DMS53 treated with DMSO at 0.1 percent for 48 hours (cell line): ENCODE measurements around the gene BLOC1S1.

Source experiments
- DNase-seq: peaks from one replicate; lab custom pipeline; 2025; ENCODE audit not compliant: unreplicated experiment; lab: John Stamatoyannopoulos, UW

BLOC1S1 gene

DNA sequence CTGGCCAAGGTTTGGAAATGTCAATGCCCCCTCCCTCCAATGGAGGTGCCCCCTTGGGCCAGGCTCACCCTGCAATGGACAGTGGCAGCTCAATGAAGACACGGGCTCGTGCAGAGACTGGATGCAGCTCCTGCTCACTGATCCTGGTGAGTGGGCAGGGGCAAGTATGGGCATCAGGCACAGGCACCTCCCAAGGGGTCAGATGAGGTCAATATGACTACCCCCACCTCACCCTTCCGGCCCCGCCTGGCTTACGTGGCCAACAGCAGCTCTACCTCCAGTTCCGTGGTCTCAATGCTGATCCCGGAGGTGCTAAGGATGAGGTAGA, 21.7 kb upstream of the BLOC1S1 start:
- no peak for DNase-seq

DNA sequence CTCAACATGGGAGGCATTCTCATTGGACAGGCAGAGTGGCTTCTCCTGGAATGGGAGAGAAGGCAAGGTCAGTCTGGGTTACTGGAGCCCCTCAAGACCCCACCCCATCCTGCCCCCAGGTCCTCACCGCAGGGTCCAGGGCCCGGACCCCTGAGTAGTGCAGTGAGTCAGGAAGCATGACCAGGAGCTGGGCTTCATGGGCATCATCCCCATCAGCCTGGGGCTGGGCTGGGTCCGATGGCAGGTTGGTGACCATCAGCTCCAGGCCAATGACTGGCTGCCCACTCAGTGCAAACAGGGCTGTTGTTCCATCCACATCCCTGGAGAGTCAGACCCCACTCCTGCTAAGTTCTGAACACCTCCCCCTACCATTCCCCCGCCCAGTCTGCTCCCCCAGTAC, 21.2 kb upstream of the BLOC1S1 start:
- DNase-seq = no peak

DNA sequence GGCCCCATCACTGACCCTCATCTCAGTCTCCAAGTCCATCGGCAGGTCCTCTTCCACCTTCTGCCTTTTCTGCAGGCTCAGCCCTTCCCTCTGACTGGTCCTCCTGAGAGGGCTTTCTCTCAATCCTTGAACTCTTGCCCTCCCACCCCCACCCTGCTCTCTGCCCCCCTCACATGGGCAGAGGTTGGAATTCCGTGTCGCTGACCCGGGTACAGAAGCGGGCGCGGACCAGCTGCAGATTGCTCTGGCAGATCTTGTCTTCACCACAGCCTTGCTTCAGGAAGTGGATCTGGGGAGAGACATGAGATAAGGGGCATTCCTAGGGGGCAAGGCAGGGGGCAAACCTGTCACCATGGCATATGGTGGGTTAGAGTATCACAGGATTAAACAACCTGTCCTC, 20.5 kb upstream of the BLOC1S1 start:
- no peak for DNase-seq

DNA sequence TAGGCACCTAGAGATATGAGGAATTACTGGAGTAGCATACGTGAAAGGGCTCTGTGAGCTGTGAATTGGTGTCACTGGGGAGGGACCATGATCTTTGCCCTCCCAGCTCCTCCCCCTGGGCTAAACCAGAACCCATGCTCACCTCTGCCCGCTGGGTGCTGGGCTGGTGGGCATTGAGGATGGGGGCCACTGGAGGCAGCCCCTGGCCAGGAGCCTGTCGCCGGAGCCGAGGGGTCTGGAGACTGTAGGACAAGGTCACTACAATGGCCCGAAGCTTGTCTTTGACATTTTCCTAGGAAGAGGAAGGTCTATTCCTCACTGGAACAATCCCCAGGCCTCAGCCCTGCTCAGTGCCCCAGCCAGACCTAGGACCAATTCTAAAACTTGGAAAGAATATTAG, 19.7 kb upstream of the BLOC1S1 start:
- no peak for DNase-seq

DNA sequence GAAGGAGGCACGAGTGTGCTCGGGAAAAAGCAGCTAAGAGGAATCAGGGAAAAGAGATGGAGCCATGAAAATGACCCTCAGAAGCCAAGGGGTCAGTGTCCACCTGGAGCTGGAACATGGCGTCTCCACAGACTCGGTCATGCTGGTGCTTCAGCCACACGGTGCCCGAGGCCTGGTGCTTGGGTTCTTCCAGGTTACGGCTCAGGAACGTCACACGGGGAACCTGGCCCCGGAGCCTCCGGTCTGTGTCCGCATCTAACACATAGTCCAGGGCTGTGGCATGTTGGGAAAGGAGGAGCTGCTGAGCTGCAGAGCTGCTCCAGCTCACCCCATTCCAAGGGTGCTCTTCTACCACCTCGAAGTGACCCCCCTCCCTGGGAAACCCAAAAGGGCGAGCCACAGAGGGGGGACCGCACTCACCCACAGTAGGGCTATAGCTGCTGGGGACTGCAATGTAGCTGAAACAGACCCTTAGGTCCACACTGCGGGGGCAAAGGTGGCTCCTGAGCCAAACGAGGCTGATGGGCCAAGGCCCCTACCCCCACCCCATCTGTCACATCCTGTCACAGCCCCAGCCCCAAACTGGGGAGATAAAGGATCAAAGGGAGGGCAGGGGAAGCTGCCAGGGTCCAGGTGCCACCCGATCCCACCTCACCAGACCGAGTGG, 18.9 kb upstream of the BLOC1S1 start:
- no peak for DNase-seq

DNA sequence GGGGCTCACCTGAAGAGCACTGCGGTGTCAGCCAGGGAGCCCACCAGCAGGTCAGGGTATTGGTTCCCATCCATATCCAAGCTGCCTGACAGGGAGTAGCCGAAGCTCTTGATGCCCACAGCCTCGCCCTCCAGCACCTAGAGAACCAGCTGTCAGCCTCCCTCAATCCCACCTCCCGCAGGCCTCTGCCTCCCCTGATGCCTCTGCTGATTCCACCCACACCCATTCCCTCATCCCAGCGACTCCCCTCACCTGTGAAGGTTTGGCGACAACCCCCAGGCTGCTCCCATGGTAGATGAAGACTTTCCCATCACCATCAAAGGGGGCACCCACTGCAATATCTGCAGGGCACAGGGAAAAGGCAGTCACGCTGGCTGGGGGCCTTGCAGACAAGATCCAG, 18.2 kb upstream of the BLOC1S1 start:
- no peak for DNase-seq

DNA sequence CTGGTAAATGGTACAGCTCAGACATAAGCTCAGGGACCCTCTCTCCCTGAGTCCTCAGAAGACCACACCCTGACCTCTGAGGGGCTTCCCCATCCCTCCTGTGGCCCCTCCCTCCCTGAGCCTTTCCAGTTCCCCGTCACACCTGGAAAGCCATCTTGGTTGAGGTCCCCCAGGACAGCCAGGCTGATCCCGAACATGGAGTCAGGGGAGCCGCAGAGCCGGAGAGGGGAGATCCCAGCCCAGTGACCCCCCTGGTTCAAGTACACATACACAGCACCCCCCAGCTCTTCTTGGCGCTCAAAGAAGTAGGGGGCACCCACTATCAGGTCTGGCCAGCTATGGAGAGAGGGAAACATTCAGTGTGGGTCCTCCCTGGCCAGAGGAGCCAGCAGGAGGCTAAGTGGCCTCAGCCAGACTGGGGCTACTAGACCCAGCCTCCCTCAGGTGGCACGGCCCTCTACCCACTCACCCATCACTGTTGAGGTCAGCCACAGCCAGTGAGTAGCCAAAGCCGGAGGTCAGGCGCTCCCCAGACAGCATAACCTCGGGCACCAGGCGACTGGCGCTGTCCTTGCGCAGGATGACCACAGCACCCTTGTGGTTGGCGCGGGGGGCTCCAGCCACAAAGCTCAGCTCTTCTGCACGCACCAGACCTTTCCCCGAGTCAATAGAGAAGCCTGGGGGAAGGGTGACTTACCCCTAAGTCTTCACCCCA, 17.4 kb upstream of the BLOC1S1 start:
- DNase-seq = no peak

DNA sequence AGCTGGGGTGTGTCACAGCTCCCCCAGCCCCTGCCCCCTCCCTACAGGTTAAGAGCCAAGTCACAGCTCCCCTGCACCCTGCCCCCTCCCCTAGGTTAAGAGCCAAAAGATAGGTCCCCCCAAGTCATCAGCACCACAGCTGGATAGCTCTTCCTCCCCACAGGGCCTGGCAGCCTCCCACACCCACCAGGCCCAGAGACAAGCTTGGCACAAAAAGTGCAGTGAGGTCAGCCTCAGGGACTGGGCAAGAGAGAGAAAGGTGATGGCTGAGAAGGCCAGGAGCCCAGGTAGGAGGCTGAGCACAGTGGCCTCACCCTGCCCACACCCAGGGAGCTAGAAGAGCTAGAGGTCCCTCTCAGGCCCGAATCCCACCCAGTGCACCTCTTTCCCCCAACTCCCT, 16.9 kb upstream of the BLOC1S1 start:
- DNase-seq = no peak

DNA sequence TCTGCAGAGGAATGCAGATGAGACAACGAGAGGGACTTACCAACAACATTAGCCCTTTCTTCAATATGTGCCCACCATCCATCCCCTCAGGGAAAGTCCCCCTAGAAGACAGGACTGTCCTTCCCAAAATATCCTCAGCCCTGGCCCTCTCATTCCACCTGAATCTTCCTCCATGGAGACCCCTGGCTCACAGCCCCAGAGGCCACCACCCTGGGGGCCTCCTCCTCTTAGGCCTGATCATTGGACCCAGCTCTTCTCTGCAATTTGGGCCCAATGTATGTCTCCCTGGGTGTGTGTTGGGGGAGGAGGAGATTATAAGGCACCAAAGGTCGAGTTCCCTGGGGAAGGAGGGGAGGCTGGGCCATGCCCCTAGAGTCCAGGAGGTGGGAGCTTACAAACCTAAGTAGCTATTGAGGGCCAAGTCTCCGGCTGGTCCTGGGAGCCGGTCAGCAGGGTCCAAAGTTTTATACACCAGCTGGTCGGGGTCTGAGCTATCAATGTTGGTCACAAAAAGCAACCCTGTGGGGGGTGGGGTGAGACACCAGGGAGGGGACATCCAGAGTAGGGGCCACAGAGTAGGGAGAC, 16.3 kb upstream of the BLOC1S1 start:
- DNase-seq = no peak

DNA sequence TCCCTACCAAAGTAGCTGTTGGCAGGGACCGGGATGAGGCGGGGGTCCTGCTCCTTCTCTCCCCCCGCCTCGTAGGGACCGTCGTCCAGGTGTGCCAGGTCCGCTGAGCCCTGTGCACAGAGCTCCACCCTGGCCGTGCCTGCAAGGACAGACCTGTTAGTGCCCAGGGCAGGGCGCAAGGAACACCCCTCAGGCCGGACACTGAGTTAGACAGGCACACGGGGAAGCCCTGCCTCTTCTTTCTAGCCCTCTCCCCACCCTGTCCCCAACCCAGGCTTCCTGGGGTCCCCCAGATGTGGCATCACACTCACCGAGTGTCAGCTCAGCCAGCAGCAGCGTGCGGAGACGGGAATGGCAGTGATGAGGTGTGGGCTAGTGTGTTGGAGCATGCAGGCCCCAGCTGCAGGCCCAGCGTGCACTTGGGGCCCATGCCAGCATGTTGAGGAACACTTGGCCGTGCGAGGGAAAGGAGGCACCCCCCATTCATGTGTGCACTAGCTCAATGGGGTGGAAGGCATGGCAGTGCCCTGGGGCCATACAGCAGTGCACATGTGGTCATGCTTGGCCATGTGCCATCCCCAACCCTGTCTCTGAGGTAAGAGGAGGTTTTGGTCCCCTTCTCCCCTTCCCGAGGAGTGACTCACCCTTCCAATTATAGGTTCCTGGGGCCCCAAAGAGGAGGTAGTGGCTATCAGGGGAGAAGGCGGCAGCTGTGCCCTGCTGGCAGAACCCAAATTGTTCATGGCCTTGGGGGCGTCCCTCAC, 15.4 kb upstream of the BLOC1S1 start:
- no peak for DNase-seq

DNA sequence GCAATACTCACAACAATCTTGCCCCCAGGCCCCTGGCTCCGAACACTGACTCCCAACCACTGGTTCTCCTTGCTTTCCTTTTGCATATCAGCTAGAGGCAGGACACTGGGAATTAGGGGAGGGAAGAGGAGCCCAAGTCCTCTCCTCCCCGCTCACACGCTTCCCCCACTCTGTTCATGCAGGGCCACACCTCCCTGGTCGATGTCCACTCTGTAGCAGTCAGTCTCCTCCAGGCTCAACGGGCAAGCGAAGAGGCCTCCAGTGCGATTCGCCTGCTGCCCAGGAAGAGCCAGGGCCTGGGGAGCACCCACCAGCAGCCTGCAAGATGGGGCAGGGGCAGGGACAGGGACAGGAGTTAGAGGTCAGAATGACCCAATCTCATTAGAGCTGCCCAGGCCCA, 13.0 kb upstream of the BLOC1S1 start:
- no peak for DNase-seq

DNA sequence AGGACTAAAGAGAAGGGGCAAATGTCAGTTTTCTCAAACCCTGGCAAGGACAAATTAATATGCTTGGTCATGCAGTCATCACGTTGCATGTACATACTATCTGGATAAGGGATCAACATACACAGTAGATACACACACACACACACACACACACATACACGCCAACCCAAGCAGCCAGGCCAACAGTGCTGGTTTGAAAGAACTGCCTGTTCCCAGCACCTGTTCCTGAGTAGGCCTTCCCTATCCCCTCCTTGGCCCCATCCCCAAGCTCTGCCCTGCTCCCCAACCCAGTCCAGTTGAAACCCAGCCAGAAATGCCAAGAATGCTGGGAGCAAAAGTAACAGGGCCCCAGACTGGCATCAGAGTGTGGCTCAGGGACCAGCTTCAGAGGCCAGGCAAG, 12.6 kb upstream of the BLOC1S1 start:
- DNase-seq = no peak

DNA sequence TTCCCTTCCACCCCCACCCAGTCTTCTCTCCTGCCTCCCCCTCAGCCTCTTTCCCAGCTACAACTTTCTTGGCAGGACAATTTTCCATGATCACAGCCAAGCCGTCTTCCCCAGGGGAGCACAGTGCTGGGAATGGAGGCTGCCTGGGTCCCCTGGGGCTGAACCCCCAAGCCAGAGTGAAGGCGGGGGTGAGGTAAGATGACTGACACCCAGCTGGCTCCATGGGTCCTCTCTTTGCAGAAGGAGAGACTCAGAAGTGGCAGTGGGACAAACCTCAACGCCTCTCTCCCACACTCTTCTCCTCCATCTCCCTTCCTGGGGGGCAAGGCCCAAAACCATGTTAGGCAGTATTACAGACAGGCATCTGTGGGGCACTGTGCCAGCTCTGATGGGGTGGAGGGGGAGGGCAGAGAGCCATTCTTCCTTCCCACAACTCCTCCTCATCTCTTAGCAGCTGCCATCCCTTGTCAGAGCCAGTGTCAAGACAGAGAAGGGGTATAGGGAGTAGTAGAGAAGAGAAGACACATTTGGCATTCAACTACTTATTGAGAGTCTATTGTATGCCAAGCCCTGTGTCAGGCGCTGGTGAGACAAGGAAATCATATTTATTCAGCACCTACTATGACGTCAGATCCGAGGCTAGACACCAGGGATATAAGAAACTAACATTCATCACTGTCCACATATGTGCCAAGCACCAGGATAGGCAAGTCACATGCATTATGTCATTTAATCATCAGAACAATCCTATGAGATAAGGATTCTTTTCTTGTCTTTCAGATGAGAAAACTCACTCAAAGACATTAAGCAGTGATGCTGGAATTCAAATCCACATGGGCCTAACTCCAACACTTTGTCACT, 11.7 kb upstream of the BLOC1S1 start:
- no peak for DNase-seq

DNA sequence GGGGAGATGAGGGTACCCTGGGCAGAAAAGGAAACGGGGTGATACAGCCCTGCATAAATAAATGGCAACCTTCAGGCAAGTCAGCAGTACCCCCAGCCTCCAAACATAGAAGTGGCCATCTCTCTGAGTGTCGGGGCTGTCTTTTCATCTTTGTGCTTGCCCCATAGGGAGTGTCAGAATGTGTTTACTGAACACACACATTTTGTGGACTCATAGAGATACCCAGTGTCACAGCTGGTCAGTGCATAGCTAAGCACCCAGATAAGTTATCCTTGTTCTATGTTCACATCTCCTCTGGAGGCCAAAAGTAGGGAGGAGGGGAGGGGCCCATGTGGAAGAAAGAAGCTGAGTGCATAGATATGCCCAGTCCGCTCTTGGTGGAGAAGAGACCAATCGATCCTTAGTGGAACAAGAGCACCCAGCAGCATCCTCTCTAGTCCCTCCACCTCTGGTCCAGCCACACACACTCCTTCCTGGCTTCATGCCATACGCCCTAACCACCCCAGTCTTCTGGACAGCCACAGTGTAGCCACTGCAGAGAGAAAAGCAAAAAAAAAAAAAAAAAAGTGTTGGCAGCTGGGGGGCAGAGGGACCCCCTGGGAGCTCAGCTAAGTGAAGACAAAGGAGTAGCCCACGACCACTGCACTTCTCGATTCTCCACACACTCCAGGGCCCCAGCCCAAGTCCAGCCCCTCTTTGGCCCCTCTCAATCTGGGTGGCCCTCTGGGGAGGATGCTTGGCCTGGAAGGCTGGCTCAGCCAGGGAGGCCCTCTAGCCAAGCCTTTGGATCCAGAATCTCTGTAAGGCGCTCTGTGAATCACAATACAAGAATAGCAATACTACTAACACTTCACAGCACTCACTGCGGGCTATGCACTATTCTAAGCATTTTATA, 10.8 kb upstream of the BLOC1S1 start:
- DNase-seq = no peak

DNA sequence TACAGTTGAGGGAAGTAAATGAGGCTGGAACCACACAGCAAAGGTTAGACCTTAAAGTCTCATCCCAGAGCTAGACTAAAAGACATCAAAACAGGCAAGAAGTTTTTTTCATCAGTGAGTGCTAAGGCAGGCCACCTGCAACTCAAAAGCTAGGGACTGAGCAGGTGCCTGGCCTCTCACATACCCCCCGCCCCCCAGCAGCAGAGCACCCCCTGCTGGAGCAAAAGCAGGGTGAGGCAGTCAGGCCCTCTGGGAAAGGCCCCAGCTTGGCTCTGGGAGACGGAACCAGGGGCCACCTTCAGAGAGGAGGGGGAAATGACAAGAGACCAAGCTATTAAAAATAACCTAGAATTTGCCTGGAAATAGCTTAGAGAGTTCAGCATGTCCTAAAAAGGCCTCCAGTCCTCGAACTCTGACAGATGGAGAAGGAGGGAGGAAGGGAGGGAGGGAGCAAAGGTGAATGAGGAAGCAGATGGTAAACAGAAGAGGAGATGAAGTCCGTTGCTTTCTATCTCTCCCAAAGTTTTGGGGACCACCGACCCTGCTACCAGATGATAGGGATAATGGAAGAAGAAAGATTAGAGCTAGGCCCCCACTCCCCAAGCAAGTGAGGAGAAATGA, 10.0 kb upstream of the BLOC1S1 start:
- DNase-seq = peak; percentile 15

DNA sequence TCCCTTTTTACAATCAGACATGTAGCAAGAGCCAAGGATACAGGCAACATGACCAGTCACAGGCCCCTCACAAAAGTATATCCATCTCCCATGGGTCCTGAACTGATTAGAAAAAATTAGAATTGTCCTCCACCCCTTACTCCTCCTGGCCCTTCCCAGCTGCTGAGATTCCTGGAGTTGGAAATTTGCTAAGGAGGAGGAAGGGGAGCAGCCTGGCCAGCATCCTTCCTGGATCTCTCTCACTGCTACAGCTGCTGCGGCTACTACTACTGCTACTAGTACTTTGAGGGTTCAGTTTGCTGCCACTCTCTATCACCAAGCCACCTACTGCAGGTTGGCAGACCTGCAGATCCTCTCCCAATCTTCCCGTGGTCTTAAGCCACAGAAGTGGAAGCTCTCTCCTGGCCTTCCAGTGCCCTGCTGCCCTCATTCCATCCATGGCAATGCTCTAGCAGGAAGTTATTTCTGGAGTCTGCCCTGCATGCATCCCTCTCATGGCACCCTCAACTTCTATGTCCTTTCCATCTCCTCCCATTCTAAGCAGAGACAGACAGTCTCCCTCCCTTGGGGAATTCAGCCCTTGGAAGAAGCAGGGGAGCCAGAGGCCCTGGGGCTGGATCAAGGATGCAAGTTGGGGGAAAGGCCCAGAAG, 9.2 kb upstream of the BLOC1S1 start:
- DNase-seq = no peak

DNA sequence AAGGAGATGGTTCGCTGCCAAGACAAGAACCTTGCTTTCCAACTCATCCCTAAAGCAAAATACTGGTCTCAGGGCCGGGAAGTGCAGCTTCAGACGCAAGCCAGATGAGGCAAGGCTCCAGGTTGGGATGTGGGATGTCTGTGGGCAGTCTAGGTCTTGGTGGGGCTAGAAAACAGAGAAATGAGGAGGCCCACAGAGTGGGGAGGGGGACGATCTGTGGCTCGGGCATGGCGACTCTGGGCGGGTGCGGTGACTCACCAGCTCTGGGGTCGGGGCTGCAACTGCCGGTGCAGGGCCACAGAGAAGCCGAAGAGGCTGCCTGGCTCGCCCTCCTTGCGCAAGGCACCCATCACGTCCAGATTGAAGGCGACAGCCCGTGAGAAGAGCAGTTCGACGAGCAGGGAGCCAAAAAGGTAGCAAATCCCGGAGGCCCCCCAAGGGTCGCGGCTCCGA, 8.6 kb upstream of the BLOC1S1 start:
- DNase-seq = no peak

DNA sequence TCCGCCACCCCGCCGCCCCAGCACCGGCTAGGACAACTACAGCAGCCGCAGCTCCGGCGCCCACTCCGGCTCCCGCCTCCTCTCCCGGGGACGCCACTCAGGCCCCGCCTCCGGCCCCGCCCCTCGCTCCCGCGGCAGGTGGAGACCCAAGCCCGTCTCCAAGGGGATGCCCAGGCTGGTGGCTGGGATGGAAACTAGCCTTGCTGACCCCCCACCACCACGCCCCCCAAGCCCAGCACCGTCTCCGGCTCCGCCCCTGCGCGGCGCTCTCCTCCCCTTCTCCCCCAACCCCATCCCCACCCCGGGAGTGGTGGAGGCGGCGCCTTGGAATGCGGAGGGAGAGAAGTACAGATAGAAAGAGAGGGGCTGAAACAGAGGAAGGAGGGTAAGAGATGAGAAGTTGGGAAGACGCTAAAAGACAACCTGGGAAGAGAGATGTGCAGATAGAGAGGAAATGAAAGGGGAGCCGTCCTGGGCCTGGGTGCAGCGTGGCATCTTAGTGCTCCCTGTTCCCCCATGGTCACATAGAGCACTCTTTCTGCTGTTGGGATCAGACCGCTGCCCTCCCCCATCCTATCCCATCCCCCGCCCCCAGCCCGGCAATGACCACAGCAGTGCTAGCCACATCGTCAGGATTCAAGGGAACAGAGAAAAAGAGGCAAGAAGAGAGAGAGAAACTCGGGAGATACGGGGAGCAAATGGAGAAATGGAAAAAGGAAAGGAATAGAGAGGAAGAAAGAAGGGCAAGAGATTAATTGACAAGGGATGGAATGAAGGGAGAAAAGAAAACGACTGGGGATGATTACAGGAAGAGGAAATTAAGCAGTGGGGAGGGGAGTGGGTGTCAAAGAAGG, 7.8 kb upstream of the BLOC1S1 start, which contains the start of gene ITGA7:
Gene ITGA7 (minus strand): TSS at position 64 of the 854 bp plus-strand sequence. CDS start 222 bp downstream, outside the sequence.
- peak; percentile 12 for DNase-seq
